Cardiac fibroblast (primary cell): Measurements from ENCODE around the gene NR2F6.

Source experiments
- DNase-seq, 2 donors: peaks; one replicate each; pipeline versions ENCODE4 v3.0.0 to v3.0.0-alpha.2; 2010; ENCODE audit warnings: low read depth in 2 of 2
- H3K4me3 ChIP-seq, 2 donors: replicated peaks in 1 of 2; 1 replicate in 1 of 2; 2 replicates in 1 of 2; pipeline ENCODE4 v1.5.1; 2011; ENCODE audit warnings: low read depth in 2 of 2, low read length in 2 of 2, mild to moderate bottlenecking in 2 of 2, moderate library complexity in 1 of 2
- CTCF ChIP-seq: IDR thresholded peaks from one replicate; pipeline ENCODE4 v1.5.1; 2011; ENCODE audit warnings: low read depth, mild to moderate bottlenecking, low read length, inconsistent platforms

NR2F6 gene

GRCh38 chr19:17255150-17255621 is 9.5 kb upstream of the NR2F6 start:
- no peak overlapping the region for H3K4me3 ChIP-seq
- TF ChIP-seq CTCF = no peak
- no peak for DNase-seq

- no peak for DNase-seq
- TF ChIP-seq CTCF = no peak
- no peak overlapping the region for H3K4me3 ChIP-seq
Measured at GRCh38 chr19:17254636-17255035, 8.9 kb upstream of the NR2F6 start.

GRCh38 chr19:17249887-17250548 is 4.3 kb upstream of the NR2F6 start:
- no peak for DNase-seq
- TF ChIP-seq CTCF = no peak
- no peak overlapping the region for H3K4me3 ChIP-seq

GRCh38 chr19:17248011-17248776 is 2.5 kb upstream of the NR2F6 start:
- no peak for TF ChIP-seq CTCF
- DNase-seq = no peak
- no peak overlapping the region for H3K4me3 ChIP-seq

GRCh38 chr19:17246681-17247425 is 1.1 kb upstream of the NR2F6 start:
- TF ChIP-seq CTCF = no peak
- peak overlapping the region in 1 of 2 donors; percentile 45 for H3K4me3 ChIP-seq
- DNase-seq = peak in 1 of 2 donors; percentile 41

- no peak for DNase-seq
- no peak for TF ChIP-seq CTCF
- peak overlapping the region; percentile 86 to 88 for H3K4me3 ChIP-seq
Measured at GRCh38 chr19:17244618-17245534, 843 bp downstream of the NR2F6 start.
